HUES64 (cell line): ENCODE measurements around the gene APBA2.

Source experiments
- H3K27ac ChIP-seq: 2 replicates; pipeline ENCODE4 v1.7.0; 2013; ENCODE audit warnings: low read depth, low read length, inconsistent platforms
- H3K27me3 ChIP-seq: 2 replicates; pipeline ENCODE4 v1.6.1; 2013; ENCODE audit warnings: mild to moderate bottlenecking, low read length; ENCODE audit not compliant: insufficient read depth
- H3K36me3 ChIP-seq: 2 replicates; pipeline ENCODE4 v1.6.1; 2013; ENCODE audit warnings: mild to moderate bottlenecking, low read length; ENCODE audit not compliant: insufficient read depth
- H3K4me1 ChIP-seq: 2 replicates; pipeline ENCODE4 v1.6.1; 2013; ENCODE audit warnings: mild to moderate bottlenecking, low read length, moderate library complexity; ENCODE audit not compliant: insufficient read depth
- H3K4me3 ChIP-seq: 2 replicates; pipeline ENCODE4 v1.5.1; 2013; ENCODE audit warnings: mild to moderate bottlenecking, low read length, moderate library complexity
- H3K9ac ChIP-seq: 2 replicates; pipeline ENCODE4 v1.6.1; 2013; ENCODE audit warnings: mild to moderate bottlenecking, low read depth, low read length
- H3K9me3 ChIP-seq: 2 replicates; pipeline ENCODE4 v1.6.1; 2013; ENCODE audit warnings: low read depth, low read length; ENCODE audit not compliant: insufficient read depth
- WGBS: fragments of 150-250, 120-280 bp; methylation state at CpG from one replicate; pipeline ENCODE4 v1.1.7; 2013; ENCODE audit warnings: missing lambda C conversion rate; 5-methylcytosine and 5-hydroxymethylcytosine counted together

The APBA2 gene

DNA sequence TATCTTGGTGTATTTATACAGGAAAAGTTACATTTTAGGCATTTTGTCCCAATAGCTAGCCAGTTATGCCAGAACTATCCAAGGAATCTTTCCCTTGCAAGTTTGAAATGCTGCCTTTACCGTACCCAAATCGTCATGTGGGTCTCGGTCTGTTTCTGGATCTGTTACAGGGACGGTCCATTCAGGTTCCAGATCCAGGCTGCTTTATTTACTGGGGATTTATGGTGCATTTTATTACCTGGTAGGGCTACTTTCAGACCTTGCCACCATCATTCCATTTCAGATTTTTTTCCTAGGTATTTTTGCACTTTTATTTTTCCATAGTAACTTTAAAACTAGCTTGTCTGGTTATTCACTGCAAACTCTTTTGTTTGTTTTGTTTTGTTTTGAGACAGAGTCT, 197.4 kb downstream of the APBA2 start:
- WGBS: 97% methylated on average over 4 of the region's 4 CpGs
- no peak overlapping the region for H3K4me3 ChIP-seq
- no peak overlapping the region for H3K27ac ChIP-seq
- H3K9me3 ChIP-seq: peaks cover 6% of the 10 kb centered on the region; the same call in 1 of the 2 replicates
- H3K36me3 ChIP-seq: no peaks in the 10 kb centered on the region
- H3K4me1 ChIP-seq: no peaks in the 10 kb centered on the region
- H3K27me3 ChIP-seq: no peaks in the 10 kb centered on the region
- H3K9ac ChIP-seq: no peak overlapping the region

DNA sequence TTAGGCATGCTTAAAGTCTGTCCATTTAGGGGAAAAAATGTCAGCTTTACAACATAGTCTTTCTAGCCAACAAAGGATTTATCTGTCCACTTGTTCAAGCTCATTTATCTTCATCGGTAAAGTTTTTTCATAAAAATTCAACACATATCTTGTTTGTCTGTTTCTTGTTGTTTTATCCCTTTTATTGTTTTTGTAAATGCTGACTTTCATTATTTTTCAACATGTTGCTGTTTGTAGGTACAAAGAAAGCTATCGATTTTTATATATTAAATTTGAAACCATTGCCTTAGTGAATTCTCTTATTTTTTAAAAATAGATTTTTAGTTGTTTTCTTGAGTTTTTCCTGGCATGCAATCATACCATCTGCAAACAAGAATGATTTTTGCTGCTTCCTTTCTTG, 198.1 kb downstream of the APBA2 start:
- 100% methylated on average over 1 of the region's 2 CpGs for WGBS
- Histone ChIP-seq H3K27me3 (no peaks in the 10 kb centered on the region), H3K4me1 (no peaks in the 10 kb centered on the region), H3K9ac (no peak overlapping the region), H3K27ac (no peak overlapping the region), H3K9me3 (peaks cover 6% of the 10 kb centered on the region; the same call in 1 of the 2 replicates), H3K36me3 (no peaks in the 10 kb centered on the region), H3K4me3 (no peak overlapping the region)

DNA sequence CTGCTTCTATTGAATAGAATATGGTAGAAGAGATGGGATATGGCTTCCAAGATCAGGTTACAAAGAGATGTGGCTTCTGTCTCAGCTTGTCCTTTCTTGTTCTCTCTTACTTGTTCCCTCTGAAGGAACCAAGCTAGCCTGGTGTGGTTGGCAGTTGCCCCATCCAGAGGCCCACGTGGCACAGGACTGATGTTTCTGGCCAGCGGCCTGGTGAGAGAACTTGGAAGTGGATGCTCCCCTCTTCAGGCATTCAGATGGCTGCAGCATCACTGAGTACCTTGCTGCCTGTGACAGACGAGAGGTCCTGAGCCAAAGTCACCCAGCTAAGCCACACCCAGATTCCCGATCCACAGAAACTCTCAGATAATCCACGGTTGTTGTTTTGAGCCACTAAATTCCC, 200.2 kb downstream of the APBA2 start:
- H3K4me1 ChIP-seq: no peaks in the 10 kb centered on the region
- H3K4me3 ChIP-seq: no peak overlapping the region
- H3K27ac ChIP-seq: no peak overlapping the region
- no peaks in the 10 kb centered on the region for H3K27me3 ChIP-seq
- peaks cover 6% of the 10 kb centered on the region; the same call in 1 of the 2 replicates for H3K9me3 ChIP-seq
- WGBS: 90% methylated on average over 5 of the region's 5 CpGs
- H3K9ac ChIP-seq: no peak overlapping the region
- no peaks in the 10 kb centered on the region for H3K36me3 ChIP-seq

DNA sequence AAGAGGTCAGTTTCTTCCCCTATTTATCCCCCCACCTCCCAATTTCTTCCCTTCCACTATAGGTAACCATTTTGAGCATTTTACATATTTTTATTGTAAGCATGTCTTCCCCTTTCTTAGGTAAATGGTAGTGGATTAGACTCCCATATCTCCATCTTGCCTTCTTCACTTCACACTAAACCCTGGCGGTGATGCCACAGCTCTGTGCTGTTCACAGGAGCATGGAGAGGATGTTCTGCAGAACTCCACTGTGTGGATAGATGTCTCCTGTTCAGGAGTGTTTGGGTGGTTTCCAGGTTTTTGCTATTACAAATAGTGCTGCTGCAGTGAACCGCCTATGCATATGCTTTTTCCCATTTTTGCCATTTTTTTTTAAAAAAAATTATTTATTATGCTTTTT, 201.1 kb downstream of the APBA2 start:
- no peaks in the 10 kb centered on the region for H3K27me3 ChIP-seq
- no peaks in the 10 kb centered on the region for H3K4me1 ChIP-seq
- peaks cover 6% of the 10 kb centered on the region; the same call in 1 of the 2 replicates for H3K9me3 ChIP-seq
- no peak overlapping the region for H3K4me3 ChIP-seq
- 86% methylated on average over 1 of the region's 2 CpGs for WGBS
- no peak overlapping the region for H3K27ac ChIP-seq
- H3K36me3 ChIP-seq: no peaks in the 10 kb centered on the region
- no peak overlapping the region for H3K9ac ChIP-seq

DNA sequence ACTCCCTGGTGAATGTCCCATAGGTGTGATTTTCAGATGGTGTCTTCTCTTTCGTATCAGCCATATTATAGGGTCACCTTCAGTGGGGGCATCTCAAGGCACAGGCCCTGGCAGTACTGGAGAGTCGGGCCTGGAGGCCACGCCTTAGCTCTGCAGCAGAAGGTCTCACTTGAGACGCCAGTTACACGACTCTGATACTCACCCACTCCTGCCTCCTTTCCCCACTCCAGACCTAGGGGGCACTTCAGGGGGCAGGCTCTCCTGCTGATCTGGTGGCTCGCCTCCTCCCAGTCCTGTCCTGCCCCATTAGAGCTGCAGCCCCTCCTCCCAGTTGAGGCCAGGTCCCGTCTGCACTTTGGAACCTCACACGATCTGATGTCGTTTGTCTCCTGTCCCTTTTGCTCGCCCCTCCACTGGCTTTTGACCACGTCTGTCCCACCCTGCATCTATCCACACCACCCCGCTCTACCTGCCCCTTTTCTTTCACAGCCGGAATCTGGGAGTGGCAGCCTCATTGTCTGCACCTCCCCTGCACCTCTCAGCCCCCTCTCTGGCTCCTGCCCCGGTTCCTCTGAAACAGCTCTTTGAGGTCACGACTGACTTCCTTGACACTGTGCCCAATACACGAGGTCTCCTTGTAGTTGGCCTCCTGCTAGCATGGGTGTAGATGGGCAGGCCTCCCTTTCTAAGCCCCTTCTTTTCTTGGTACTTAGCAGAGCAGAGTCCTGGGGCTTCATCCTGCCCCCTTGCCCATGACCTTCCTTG, 201.9 kb downstream of the APBA2 start:
- H3K27me3 ChIP-seq: no peaks in the 10 kb centered on the region
- no peak overlapping the region for H3K27ac ChIP-seq
- no peaks in the 10 kb centered on the region for H3K36me3 ChIP-seq
- 89% methylated on average over 16 of the region's 16 CpGs for WGBS
- no peaks in the 10 kb centered on the region for H3K4me1 ChIP-seq
- no peak overlapping the region for H3K4me3 ChIP-seq
- peaks cover 6% of the 10 kb centered on the region; the same call in 1 of the 2 replicates for H3K9me3 ChIP-seq
- no peak overlapping the region for H3K9ac ChIP-seq

DNA sequence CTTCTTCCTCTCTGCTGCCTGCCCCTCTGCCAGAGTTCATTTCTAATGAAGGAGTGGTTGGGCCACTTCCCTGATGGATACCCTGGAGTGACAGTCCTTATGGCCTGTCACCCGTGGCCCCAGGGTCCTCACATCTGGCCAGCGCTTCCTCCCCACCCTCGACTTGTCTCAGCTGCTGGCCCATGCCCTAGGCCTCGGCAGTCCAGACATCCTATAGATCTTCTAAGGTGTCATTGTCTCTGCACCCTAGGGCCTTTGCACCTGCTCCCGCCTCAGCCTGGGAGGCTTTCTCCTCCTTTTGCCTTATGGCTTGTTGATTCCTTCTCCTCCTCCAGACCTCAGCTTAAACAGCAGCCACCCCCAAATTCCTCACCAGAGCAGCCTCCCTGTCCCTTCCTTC, 202.9 kb downstream of the APBA2 start:
- Histone ChIP-seq H3K36me3 (no peaks in the 10 kb centered on the region), H3K4me1 (no peaks in the 10 kb centered on the region), H3K27me3 (no peaks in the 10 kb centered on the region), H3K4me3 (no peak overlapping the region), H3K9ac (no peak overlapping the region), H3K9me3 (peaks cover 6% of the 10 kb centered on the region; the same call in 1 of the 2 replicates), H3K27ac (no peak overlapping the region)
- WGBS: 97% methylated on average over 5 of the region's 5 CpGs

DNA sequence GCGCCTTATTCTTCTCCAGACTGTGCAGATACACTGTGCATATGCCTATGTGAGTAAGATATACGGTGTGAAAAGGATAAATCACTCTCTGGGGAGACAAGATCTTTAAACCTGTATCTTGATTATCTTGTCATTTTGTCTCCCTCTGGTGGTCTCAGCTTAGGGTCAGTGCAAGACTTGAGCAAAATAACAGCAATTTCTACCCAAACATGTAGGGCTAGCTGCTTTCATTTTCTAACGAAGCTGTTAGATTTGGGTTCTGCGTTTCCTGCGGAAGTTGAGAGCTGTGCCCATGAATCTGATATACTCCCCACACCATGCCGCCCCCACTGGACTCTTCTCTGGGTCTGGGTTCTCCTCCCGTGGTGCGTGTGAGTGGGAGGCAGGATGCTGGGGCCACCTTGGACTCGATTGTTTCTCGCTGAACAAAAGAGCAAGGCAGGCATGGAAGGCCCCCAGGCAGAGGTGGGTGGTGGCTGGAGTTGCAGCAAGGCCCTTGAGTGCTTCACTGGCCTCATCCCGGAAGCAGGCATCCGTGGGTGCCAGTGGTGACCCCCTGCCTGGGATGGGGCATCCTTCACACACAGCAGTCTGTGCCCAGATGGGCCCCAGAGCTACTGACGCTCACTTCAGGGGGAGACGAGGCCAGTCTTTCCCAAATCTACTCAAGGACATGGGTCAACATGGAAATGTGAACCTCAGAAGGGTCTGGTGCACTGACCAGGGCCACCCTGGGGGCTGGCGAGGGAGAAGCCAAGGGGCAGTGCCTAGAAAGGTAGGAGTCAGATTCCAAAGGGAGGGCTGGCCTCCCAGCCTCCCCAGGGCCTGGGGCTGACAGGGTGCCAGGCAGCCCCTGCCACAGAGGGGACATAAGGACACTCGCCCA, 204.2 kb downstream of the APBA2 start:
- WGBS: 85% methylated on average over 16 of the region's 16 CpGs
- no peak overlapping the region for H3K27ac ChIP-seq

DNA sequence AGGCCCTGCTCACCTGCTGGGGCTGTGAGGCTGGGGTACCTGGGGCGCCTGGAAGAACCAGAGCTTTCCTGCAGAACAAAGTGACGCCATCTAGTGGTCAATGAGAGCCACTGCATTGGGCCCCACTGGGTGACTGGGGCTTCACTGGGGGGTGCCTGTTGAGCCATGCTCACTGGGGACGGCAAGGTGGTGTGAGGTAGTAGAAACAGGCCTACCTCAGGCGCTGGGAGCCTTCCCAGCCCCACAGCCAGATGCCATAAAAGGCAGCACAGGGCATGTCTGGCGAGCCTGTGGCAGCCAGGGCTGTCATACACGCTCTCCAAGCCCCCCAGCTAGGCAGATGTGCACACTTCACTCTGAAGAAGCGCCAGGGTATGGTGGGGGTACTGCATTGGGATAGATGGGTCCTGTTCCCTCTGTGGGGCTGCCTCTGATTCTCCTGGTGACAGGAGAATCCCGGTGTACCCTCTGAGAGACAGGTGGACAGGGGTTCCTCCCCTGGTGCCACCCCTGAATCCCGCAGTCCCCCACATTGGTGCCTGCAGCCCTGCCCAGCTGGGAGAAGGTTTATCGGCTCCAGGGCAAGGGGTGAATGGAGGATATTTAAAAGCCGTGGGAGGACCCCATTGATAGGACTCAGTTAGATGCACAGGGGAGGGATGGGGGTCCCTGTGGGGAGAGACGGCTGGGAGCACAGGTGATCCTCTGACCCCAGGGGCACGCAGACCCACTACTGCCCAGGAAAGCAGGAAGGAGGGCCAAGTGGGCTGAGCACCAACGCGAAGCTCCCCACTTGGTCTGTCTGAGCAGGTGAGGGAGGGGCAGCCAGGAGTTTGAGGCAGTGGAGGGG, 205.1 kb downstream of the APBA2 start:
- H3K9me3 ChIP-seq: no peaks in the 10 kb centered on the region

More for the DNA sequence above, 204.2 kb downstream of the APBA2 start:
- no peaks in the 10 kb centered on the region for H3K36me3 ChIP-seq
- H3K9me3 ChIP-seq: no peaks in the 10 kb centered on the region
- no peaks in the 10 kb centered on the region for H3K4me1 ChIP-seq
- no peak overlapping the region for H3K9ac ChIP-seq
- no peak overlapping the region for H3K4me3 ChIP-seq
- no peaks in the 10 kb centered on the region for H3K27me3 ChIP-seq

DNA sequence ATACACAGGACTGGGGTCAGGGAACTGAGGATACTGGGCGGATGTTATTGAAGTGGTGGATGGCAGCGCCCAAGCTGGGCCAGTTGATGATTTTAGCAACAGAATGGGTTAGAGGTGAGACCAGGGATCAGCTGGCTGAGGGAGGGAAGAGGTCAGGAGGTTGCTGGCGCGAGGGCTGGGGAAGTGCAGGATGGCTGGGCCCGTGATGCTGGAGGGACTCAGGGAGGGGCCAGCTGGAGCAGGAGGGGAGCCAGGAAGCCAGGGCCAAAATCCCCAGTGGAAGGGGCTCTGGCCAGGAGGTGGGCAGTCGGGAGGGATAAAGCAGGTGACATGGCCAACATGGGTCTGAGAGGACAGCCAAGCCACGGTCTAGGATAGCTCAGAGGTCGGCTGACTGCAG, 205.9 kb downstream of the APBA2 start:
- 80% methylated on average over 8 of the region's 8 CpGs for WGBS
- no peak overlapping the region for H3K9ac ChIP-seq
- H3K9me3 ChIP-seq: no peaks in the 10 kb centered on the region
- H3K27me3 ChIP-seq: no peaks in the 10 kb centered on the region
- H3K27ac ChIP-seq: no peak overlapping the region
- H3K36me3 ChIP-seq: no peaks in the 10 kb centered on the region
- no peaks in the 10 kb centered on the region for H3K4me1 ChIP-seq
- H3K4me3 ChIP-seq: no peak overlapping the region

More for the DNA sequence above, 205.1 kb downstream of the APBA2 start:
- Histone ChIP-seq H3K27ac (no peak overlapping the region), H3K4me3 (no peak overlapping the region), H3K9ac (no peak overlapping the region), H3K27me3 (no peaks in the 10 kb centered on the region), H3K36me3 (no peaks in the 10 kb centered on the region), H3K4me1 (no peaks in the 10 kb centered on the region)
- 84% methylated on average over 15 of the region's 15 CpGs for WGBS

DNA sequence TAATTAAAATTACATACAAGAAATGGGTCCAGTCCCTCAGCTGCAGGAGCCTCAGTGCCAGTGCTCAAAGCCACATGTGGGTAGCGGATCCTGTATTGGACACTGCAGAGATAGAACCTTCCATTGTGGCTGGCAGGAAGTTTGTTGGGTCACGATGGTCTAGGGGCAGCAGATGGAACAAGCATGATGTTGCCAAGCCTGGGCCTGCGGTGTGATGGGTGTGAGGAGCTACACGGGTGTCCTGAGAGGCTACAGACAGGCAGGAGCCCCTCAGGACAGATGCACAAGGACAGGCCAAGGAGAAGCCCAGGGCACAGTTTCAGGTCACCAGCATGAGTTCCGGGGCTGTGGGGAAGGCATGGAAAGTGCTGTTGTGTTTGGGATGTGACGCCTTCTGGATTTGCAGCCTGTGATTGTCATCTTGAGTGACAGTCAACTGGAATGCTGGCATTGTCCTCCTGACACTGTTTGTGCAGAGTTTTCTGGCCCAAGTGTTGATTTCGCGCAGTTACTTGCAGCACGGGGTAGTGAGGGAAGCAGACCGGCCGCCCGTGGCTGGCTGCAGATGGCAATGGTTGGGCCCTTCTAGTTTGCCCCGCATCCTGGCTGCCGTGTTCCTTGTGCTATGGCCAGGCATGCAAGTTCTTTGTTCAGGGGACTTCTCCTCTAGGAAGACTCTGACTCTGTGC, 206.7 kb downstream of the APBA2 start:
- Histone ChIP-seq H3K4me3 (no peak overlapping the region), H3K27ac (no peak overlapping the region), H3K36me3 (no peaks in the 10 kb centered on the region), H3K4me1 (no peaks in the 10 kb centered on the region; the same call in 1 of the 2 replicates), H3K27me3 (no peaks in the 10 kb centered on the region), H3K9me3 (no peaks in the 10 kb centered on the region), H3K9ac (no peak overlapping the region)
- 96% methylated on average over 14 of the region's 14 CpGs for WGBS
